Choroid plexus epithelial cell (primary cell): ENCODE data around the gene DBI.

ENCODE experiments used
- DNase-seq: peaks from one replicate; pipeline ENCODE4 v3.0.0-alpha.2; 2010; ENCODE audit warnings: low read depth
- H3K4me3 ChIP-seq: 2 replicates; pipeline ENCODE4 v1.5.1; 2011; ENCODE audit warnings: low read depth, mild to moderate bottlenecking, control low read depth, low read length, moderate library complexity
- TF ChIP-seq, protein P1 (sequence below): conservative IDR thresholded peaks from 2 replicates; pipeline ENCODE4 v1.5.1; 2011; ENCODE audit warnings: low read depth, mild to moderate bottlenecking, control low read depth, inconsistent platforms, low read length, moderate library complexity

The DBI gene

GRCh38 chr2:119419803-119420508 is 53.2 kb downstream of the DBI start:
- no peak overlapping the region for H3K4me3 ChIP-seq
- TF ChIP-seq, protein P1, sequence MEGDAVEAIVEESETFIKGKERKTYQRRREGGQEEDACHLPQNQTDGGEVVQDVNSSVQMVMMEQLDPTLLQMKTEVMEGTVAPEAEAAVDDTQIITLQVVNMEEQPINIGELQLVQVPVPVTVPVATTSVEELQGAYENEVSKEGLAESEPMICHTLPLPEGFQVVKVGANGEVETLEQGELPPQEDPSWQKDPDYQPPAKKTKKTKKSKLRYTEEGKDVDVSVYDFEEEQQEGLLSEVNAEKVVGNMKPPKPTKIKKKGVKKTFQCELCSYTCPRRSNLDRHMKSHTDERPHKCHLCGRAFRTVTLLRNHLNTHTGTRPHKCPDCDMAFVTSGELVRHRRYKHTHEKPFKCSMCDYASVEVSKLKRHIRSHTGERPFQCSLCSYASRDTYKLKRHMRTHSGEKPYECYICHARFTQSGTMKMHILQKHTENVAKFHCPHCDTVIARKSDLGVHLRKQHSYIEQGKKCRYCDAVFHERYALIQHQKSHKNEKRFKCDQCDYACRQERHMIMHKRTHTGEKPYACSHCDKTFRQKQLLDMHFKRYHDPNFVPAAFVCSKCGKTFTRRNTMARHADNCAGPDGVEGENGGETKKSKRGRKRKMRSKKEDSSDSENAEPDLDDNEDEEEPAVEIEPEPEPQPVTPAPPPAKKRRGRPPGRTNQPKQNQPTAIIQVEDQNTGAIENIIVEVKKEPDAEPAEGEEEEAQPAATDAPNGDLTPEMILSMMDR = no peak
- DNase-seq = no peak

- TF ChIP-seq, protein P1 = no peak
- H3K4me3 ChIP-seq = no peak overlapping the region
- DNase-seq = no peak
Observed at GRCh38 chr2:119421304-119421703, 54.5 kb downstream of the DBI start.

GRCh38 chr2:119421741-119422140 is 55.0 kb downstream of the DBI start:
- H3K4me3 ChIP-seq = no peak overlapping the region
- no peak for DNase-seq
- TF ChIP-seq, protein P1 = no peak
